HepG2 (cell line): ENCODE measurements around the gene MSMP. TPM values are rescaled to one million over a fixed set of nuclear protein-coding genes. Genes with fewer than 3 reads are reported as not detected.
A peak's percentile ranks its signal among the peaks of the same experiment; 100 is the strongest.

Source experiments
- BRD4 ChIP-seq: sonication (generic); formaldehyde crosslinking; IDR thresholded peaks from 2 replicates; pipeline ENCODE4 v1.4.0; 2020; ENCODE audit warnings: missing genetic modification reagents
- CENPT ChIP-seq: sonication (generic); formaldehyde crosslinking; IDR thresholded peaks from 2 replicates; pipeline ENCODE4 v1.8.0; 2022; ENCODE audit warnings: low read depth, mild to moderate bottlenecking, moderate library complexity, missing genetic modification reagents
- CREB1 ChIP-seq, 2 experiments: fragments of 450-650 bp in 1 of 2; IDR thresholded peaks; 2 replicates each; pipeline ENCODE4 v1.6.1; 2016 to 2017; ENCODE audit warnings: control low read depth in 1 of 2, mild to moderate bottlenecking in 1 of 2, missing compliant biosample characterization in 1 of 2, missing genetic modification characterization in 1 of 2
- FLYWCH1 ChIP-seq: sonication (generic); formaldehyde crosslinking; IDR thresholded peaks from 2 replicates; pipeline ENCODE4 v1.8.1; 2023; ENCODE audit warnings: mild to moderate bottlenecking, missing genetic modification reagents
- HNRNPL ChIP-seq: fragments of 200-400 bp; formaldehyde crosslinking; IDR thresholded peaks from 2 replicates; pipeline ENCODE4 v1.6.1; 2017; ENCODE audit warnings: mild to moderate bottlenecking, low read depth, low read length
- KDM2A ChIP-seq: sonication (generic); formaldehyde crosslinking; IDR thresholded peaks from 2 replicates; pipeline ENCODE4 v1.4.0; 2020; ENCODE audit warnings: low read depth, missing genetic modification reagents, borderline replicate concordance
- MIER3 ChIP-seq: IDR thresholded peaks from 2 replicates; pipeline ENCODE4 v1.6.1; 2016; ENCODE audit warnings: missing compliant biosample characterization, borderline replicate concordance
- RBM22 ChIP-seq: fragments of 200-400 bp; formaldehyde crosslinking; optimal IDR thresholded peaks from 2 replicates; pipeline ENCODE3; 2017; ENCODE audit warnings: mild to moderate bottlenecking, low read length, moderate library complexity
- SIX1 ChIP-seq: sonication (generic); formaldehyde crosslinking; IDR thresholded peaks from 2 replicates; pipeline ENCODE4 v1.4.0; 2020; ENCODE audit warnings: missing genetic modification reagents, borderline replicate concordance
- SMYD3 ChIP-seq: sonication (generic); formaldehyde crosslinking; IDR thresholded peaks from 2 replicates; pipeline ENCODE4 v1.8.1; 2023; ENCODE audit warnings: mild to moderate bottlenecking, missing genetic modification reagents
- TCF7L2 ChIP-seq: IDR thresholded peaks from 2 replicates; pipeline ENCODE4 v1.6.1; 2011; ENCODE audit warnings: mild to moderate bottlenecking, low read depth, low read length, moderate library complexity
- YY1 ChIP-seq: IDR thresholded peaks from 2 replicates; pipeline ENCODE4 v1.6.1; 2011; ENCODE audit warnings: low read length, low read depth, moderate library complexity, mild to moderate bottlenecking; ENCODE audit not compliant: insufficient read depth, insufficient replicate concordance
- ZNF136 ChIP-seq: sonication (generic); formaldehyde crosslinking; IDR thresholded peaks from 2 replicates; pipeline ENCODE4 v1.8.1; 2022; ENCODE audit warnings: low read depth, mild to moderate bottlenecking, moderate library complexity, missing genetic modification reagents
- ZNF446 ChIP-seq: sonication (generic); formaldehyde crosslinking; IDR thresholded peaks from 2 replicates; pipeline ENCODE4 v1.5.0; 2020; ENCODE audit warnings: mild to moderate bottlenecking, missing genetic modification reagents
- ZNF557 ChIP-seq: sonication (generic); formaldehyde crosslinking; IDR thresholded peaks from 2 replicates; pipeline ENCODE4 v1.4.0; 2020; ENCODE audit warnings: missing genetic modification reagents
- ZNF678 ChIP-seq: sonication (generic); formaldehyde crosslinking; IDR thresholded peaks from 2 replicates; pipeline ENCODE4 v1.4.0; 2020; ENCODE audit warnings: mild to moderate bottlenecking, missing genetic modification reagents
- ZNF776 ChIP-seq: sonication (generic); formaldehyde crosslinking; IDR thresholded peaks from 2 replicates; pipeline ENCODE4 v1.4.0; 2020; ENCODE audit warnings: mild to moderate bottlenecking, missing genetic modification reagents
- polyA plus RNA-seq, 8 experiments: library from polyadenylated mRNA; depleted of rRNA in 3 of 8; stranded (reverse) in 7 of 8; unstranded in 1 of 8; fragments of >200 nt; fragmentation: Illumina TruSeq in 4 of 8; extraction: Trizol in 4 of 8; gene quantifications; 2 replicates each; pipeline versions ENCODE4 v1.2.1 to v1.2.3, GENCODE V29; 2011 to 2016; ENCODE audit warnings: low read depth in 4 of 8, missing spikeins in 1 of 8, mixed read lengths in 1 of 8; ENCODE audit not compliant: insufficient read depth in 1 of 8
- total RNA-seq, 5 experiments: library from RNA; depleted of rRNA; stranded (reverse); fragments of >200 nt; fragmentation: Illumina TruSeq; extraction: Trizol; gene quantifications; 2 replicates each; pipeline ENCODE4 v1.2.3, GENCODE V29; 2016; ENCODE audit warnings: low read depth in 1 of 5
- TF ChIP-seq, protein P1 (sequence below): sonication (generic); formaldehyde crosslinking; IDR thresholded peaks from 2 replicates; pipeline ENCODE4 v1.4.0; 2020; ENCODE audit warnings: low read depth, missing genetic modification reagents
- TF ChIP-seq, protein P2 (sequence below): IDR thresholded peaks from 2 replicates; pipeline ENCODE4 v1.6.1; 2012; ENCODE audit warnings: low read length, improper control_type of control experiment
- TF ChIP-seq, protein P3 (sequence below): sonication (generic); formaldehyde crosslinking; IDR thresholded peaks from 2 replicates; pipeline ENCODE4 v1.9.0; 2022; ENCODE audit warnings: low read depth, missing genetic modification reagents

MSMP gene
- total and polyA plus RNA-seq, 2 of the 13 experiments (the other 11 are each of a cell fraction or from before 2014, with no cell fraction given), result 0.24 to 0.46 TPM

DNA sequence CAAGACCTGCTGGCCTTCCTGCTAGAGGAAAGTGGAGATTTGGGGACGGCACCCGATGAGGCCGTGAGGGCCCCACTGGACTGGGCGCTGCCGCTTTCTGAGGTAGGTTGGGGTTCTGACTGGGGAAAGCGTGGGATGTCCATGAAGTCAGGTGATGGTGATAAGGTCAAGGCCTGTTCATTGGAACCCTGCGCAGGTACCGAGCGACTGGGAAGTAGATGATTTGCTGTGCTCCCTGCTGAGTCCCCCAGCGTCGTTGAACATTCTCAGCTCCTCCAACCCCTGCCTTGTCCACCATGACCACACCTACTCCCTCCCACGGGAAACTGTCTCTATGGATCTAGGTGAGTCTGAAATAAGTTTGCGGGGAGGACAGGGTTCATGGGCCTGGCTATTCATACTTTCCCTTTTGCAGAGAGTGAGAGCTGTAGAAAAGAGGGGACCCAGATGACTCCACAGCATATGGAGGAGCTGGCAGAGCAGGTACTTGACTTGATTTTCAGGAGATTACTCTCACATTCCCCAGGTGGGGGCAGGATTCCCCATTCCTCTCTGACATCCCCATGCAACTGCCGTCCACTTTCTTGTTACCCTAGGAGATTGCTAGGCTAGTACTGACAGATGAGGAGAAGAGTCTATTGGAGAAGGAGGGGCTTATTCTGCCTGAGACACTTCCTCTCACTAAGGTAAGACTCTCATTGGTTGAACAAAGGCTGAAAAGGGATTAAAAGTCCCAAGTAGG is 21.1 kb downstream of the MSMP start (continued):
- TF ChIP-seq, protein P1, sequence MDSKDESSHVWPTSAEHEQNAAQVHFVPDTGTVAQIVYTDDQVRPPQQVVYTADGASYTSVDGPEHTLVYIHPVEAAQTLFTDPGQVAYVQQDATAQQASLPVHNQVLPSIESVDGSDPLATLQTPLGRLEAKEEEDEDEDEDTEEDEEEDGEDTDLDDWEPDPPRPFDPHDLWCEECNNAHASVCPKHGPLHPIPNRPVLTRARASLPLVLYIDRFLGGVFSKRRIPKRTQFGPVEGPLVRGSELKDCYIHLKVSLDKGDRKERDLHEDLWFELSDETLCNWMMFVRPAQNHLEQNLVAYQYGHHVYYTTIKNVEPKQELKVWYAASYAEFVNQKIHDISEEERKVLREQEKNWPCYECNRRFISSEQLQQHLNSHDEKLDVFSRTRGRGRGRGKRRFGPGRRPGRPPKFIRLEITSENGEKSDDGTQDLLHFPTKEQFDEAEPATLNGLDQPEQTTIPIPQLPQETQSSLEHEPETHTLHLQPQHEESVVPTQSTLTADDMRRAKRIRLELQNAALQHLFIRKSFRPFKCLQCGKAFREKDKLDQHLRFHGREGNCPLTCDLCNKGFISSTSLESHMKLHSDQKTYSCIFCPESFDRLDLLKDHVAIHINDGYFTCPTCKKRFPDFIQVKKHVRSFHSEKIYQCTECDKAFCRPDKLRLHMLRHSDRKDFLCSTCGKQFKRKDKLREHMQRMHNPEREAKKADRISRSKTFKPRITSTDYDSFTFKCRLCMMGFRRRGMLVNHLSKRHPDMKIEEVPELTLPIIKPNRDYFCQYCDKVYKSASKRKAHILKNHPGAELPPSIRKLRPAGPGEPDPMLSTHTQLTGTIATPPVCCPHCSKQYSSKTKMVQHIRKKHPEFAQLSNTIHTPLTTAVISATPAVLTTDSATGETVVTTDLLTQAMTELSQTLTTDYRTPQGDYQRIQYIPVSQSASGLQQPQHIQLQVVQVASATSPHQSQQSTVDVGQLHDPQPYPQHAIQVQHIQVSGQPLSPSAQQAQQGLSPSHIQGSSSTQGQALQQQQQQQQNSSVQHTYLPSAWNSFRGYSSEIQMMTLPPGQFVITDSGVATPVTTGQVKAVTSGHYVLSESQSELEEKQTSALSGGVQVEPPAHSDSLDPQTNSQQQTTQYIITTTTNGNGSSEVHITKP (CRISPR knock-in tag), result no peak
- no peak for TF ChIP-seq HNRNPL
- TF ChIP-seq, protein P2, sequence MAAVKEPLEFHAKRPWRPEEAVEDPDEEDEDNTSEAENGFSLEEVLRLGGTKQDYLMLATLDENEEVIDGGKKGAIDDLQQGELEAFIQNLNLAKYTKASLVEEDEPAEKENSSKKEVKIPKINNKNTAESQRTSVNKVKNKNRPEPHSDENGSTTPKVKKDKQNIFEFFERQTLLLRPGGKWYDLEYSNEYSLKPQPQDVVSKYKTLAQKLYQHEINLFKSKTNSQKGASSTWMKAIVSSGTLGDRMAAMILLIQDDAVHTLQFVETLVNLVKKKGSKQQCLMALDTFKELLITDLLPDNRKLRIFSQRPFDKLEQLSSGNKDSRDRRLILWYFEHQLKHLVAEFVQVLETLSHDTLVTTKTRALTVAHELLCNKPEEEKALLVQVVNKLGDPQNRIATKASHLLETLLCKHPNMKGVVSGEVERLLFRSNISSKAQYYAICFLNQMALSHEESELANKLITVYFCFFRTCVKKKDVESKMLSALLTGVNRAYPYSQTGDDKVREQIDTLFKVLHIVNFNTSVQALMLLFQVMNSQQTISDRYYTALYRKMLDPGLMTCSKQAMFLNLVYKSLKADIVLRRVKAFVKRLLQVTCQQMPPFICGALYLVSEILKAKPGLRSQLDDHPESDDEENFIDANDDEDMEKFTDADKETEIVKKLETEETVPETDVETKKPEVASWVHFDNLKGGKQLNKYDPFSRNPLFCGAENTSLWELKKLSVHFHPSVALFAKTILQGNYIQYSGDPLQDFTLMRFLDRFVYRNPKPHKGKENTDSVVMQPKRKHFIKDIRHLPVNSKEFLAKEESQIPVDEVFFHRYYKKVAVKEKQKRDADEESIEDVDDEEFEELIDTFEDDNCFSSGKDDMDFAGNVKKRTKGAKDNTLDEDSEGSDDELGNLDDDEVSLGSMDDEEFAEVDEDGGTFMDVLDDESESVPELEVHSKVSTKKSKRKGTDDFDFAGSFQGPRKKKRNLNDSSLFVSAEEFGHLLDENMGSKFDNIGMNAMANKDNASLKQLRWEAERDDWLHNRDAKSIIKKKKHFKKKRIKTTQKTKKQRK, result no peak
- TF ChIP-seq, protein P3, sequence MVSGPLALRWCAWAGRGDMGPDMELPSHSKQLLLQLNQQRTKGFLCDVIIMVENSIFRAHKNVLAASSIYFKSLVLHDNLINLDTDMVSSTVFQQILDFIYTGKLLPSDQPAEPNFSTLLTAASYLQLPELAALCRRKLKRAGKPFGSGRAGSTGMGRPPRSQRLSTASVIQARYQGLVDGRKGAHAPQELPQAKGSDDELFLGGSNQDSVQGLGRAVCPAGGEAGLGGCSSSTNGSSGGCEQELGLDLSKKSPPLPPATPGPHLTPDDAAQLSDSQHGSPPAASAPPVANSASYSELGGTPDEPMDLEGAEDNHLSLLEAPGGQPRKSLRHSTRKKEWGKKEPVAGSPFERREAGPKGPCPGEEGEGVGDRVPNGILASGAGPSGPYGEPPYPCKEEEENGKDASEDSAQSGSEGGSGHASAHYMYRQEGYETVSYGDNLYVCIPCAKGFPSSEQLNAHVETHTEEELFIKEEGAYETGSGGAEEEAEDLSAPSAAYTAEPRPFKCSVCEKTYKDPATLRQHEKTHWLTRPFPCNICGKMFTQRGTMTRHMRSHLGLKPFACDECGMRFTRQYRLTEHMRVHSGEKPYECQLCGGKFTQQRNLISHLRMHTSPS (CRISPR knock-in tag), result no peak
- no peak for TF ChIP-seq ZNF776
- TF ChIP-seq BRD4 (CRISPR knock-in tag), result no peak
- TF ChIP-seq SMYD3, result no peak
- TF ChIP-seq RBM22, result peak; percentile 18
- TF ChIP-seq SIX1 (CRISPR knock-in tag), result no peak
- no peak for TF ChIP-seq FLYWCH1 (CRISPR knock-in tag)
- no peak for TF ChIP-seq CENPT
- no peak for TF ChIP-seq MIER3 (CRISPR knock-in tag)
- TF ChIP-seq ZNF557 (CRISPR knock-in tag), result no peak
- TF ChIP-seq KDM2A, result 0 out of 2 replicates have a peak, but pooled peaks have one; percentile 3
- no peak for TF ChIP-seq CREB1 (IDR thresholded peaks at IDR 0.05)
- TF ChIP-seq CREB1 (CRISPR knock-in tag; IDR thresholded peaks at IDR 0.05), result no peak
- no peak for TF ChIP-seq ZNF136 (CRISPR knock-in tag)
- 0 out of 2 replicates have a peak, but pooled peaks have one; percentile 45 for TF ChIP-seq ZNF678 (CRISPR knock-in tag)
- no peak for TF ChIP-seq ZNF446
- TF ChIP-seq YY1, result no peak
- TF ChIP-seq TCF7L2, result no peak
